Measurements from ENCODE around the gene RNF217.
A peak's percentile ranks its signal among the peaks of the same experiment; 100 is the strongest.
"Not testable (repeated sequence)": the region's sequence is repeated elsewhere in the genome, so short reads cannot be mapped to it uniquely, and the experiment has no call there.

The RNF217 gene

DNA sequence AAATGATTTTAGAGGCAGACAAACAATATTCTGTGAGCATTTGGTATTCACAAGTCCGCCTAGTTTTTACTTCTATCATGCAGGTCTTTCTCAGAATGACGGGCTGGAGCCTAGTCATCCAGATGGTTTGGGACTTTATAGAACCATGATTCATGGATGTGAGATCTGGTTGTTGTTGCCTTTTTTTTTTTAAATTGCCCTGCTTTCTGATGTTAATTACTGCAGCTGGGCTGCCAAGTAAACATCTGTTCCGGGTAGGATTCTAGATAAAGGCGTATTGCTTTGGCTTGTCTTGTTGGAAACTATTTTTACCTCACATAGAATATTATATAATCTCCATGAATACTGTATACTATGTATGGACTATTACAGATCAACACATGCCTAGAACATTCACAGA lies 58.1 kb downstream of the RNF217 start:
- DNase-seq: no peak

DNA sequence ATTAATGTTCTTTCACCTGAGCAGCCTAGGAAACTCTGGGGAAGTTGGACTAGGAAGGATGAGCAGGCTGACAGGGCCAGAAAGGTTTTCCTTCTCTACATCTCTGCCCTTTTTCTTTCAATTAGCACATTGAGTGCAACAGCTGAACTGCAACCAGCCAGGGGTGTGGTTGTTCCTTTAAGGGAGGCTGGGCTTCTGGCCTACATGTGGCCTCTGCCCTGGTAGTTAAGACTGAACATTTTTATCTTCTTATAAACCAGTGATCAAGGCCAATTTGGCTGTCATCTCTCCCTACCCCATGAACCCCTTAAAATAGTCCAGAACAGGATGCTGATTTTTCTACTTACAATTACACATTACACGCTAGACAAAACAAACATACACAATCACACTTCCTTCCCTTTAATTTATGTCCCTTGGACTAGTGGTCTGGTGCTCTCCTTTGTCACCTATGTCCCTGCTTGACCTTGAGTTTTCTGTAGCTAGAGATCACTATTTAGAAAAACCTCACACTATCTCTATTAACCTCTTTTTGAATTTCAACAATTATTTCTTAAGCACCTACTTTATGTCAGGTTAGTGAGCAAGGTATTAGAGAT lies 60.3 kb downstream of the RNF217 start:
- DNase-seq: no peak

DNA sequence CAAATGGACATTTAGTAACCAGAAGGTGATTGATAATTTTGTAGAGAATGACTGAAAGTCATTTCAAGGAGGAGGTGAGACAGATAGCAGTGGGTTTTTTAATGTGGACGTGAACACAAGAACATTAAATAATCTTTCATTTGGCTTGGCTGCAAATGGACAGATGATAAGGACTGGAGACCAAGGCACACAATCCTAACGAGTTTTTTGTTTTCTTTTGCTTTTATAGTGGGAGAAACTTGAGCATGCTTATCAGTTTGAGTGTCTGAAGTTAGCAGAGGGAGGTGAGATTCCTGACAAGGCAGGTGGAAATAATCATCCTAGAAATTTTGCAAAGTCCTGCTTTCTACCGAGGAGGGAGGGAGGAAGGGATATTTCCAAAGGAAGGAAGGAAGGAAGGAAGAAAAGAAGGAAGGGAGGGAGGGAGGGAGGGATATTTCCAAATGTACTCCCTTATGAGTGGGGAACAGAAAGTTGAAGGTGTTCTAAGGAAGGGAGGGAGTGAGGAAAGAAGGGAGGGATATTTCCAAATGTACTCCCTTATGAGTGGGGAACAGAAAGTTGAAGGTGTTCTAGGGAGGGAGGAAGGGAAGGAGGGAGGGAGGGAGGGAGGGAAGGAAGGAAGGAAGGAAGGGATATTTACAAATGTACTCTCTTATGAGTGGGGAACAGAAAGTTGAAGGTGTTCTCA lies 63.1 kb downstream of the RNF217 start:
- no peak for DNase-seq

DNA sequence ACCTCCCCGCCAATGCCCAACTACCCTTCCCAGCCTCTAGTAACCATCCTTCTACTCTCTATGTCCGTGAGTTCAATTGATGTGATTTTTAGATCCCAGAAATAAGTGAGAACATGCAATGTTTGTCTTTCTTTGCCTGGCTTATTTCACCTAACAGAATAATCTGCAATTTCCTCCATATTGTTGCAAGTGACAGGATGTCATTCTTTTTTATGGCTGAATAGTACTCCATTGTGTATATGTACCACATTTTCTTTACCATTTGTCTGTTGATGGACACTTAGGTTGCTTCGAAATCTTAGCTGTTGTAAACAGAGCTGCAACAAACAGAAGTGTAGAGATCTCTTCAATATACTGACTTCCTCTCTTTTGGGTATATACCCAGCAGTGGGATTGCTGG lies 65.0 kb downstream of the RNF217 start:
- no peak for DNase-seq

DNA sequence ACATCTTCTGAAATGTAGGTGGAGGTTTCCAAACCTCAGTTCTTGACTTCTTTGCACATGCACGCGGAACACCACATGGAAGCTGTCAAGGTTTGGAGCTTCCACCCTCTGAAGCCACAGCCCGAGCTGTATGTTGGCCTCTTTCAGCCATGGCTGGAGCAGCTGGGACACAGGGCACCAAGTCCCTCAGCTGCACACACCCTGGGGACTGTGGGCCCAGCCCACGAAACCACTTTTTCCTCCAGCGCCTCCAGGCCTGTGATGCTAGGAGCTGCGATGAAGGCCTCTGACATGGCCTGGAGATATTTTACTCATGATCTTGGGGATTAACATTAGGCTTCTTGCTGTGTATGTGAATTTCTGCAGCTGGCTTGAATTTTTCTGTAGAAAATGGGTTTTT lies 68.7 kb downstream of the RNF217 start:
- DNase-seq: no peak

DNA sequence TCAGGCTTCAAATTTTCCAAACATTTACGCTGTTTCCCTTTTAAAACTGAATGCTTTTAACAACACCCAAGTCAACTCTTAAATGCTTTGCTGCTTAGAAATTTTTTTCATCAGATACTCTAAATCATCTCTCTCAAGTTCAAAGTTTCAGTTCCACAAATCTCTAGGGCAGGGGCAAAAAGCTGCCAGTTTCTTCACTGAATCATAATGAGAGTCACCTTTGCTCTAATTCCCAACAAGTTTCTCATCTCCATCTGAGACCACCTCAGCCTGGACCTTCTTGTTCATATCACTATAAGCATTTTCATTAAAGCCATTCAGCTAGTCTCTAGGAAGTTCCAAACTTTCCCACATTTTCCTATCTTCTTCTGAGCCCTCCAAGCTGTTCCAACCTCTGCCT lies 69.1 kb downstream of the RNF217 start:
- no peak for DNase-seq

DNA sequence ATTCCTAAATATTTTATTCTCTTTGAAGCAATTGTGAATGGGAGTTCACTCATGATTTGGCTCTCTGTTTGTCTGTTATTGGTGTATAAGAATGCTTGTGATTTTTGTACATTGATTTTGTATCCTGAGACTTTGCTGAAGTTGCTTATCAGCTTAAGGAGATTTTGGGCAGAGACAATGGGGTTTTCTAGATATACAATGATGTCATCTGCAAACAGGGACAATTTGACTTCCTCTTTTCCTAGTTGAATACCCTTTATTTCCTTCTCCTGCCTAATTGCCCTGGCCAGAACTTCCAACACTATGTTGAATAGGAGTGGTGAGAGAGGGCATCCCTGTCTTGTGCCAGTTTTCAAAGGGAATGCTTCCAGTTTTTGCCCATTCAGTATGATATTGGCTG lies 72.7 kb downstream of the RNF217 start:
- DNase-seq: not testable (repeated sequence)

DNA sequence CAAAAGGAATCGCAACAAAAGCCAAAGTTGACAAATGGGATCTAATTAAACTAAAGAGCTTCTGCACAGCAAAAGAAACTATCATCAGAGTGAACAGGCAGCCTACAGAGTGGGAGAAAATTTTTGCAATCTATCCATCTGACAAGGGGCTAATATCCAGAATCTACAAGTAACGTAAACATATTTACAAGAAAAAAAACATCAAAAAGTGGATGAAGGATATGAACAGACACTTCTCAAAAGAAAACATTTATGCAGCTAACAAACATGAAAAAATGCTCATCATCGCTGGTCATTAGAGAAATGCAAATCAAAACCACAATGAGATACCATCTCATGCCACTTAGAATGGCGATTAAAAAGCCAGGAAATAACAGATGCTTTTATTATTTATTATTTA lies 74.2 kb downstream of the RNF217 start:
- not testable (repeated sequence) for DNase-seq

DNA sequence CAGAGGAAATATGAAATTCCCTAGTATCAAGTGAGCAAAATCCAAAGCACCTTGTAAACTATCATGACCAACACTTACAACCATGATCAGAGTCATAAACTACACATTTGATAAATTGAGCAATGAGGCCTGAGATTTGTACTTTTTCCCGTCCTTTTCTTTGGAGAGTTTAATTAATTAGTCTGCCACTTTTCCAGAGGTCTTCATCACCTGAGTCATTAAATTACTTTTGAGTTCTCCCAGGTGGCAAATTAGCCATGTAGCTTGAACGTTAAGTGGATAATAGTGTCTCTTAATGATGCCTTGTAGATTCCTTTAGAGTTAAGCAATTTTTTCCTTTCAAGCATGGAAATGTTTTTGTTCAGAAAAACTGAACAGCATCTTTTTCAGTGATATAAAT lies 75.6 kb downstream of the RNF217 start:
- DNase-seq: no peak

DNA sequence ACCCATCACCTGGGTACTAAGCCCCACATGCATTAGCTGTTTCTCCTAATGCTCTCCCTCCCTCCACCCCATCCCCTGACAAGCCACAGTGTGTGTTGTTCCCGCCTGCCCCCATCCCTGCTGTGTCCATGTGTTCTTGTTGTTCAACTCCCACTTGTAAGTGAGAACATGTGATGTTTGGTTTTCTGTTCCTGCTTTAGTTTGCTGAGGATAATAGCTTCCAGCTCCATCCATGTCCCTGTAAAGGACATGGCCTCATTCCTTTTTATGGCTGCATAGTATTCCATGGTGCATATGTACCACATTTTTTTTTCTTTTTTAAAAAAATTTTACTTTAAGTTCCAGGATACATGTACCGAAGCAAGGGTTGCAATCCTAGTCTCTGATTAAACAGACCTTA lies 76.7 kb downstream of the RNF217 start:
- no peak for DNase-seq

DNA sequence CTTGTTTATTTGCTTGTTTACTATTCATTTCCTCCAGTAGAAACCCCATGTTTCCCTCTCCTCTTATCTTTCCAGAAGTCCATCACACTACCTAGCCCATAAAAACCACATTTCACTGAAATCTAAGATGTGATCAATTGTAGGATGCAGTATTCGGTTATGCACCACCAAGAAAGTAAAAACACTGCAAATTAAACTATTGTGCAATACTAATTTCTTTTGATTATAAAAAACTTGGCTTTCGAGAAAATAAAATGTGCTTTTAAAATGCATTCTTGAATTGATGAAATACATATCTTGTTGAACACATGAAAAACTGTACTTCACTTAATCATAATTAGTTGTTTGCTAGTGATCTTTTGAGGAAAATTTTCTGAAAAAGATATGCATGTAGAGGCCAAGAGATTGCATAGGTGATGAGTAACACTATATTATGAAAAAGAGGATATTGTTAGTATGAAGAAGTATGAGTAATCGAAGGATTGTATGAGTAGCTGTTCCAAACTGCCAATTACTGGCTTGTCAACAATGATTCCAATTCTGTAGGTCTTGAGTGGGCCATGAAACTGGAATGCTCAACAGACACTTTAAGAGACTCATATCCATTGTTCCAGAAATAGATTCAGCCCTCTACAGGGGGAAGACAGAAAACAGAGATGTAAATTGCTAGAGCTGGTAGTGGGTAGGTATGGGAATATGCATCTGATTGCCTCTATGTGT lies 79.7 kb downstream of the RNF217 start:
- DNase-seq: peak in 1 of 2 experiments; percentile 5

DNA sequence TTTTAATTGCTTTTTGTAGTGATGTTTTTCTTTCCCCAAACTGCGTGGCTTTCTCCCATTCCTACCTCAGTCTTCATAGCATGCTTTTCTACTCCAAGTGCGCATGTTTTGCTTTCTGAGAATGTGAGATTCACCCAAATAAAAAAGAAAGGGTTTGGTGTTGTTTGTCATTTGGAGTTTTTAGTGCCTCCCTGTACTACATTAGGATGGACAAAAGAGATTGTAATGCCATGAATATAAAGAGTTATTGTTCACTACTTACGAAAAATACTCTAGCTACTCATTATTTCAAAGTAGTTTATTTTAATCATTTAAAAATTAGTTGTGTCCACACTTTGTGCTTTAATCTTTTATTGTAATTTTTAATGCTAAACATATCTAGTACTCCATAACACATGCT lies 81.8 kb downstream of the RNF217 start:
- no peak for DNase-seq

DNA sequence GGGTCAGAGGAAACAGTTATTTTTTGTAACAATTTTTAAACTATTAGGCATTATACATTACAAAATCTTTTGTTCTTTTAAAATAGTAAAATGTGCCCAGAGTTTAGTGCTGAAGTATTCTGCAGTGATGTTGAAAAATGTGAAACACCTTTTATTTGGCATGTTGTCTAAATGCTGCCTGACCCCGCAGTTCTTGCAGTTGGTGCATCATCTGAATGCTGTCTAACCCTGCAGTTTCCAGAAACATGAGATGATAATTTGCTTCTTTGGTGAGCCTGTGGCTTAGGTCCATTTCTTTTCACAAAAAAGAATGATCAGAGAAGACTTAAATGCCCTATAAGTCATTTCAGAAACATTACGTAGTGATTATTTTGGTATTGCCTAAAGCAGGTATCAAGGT lies 82.4 kb downstream of the RNF217 start:
- no peak for DNase-seq

DNA sequence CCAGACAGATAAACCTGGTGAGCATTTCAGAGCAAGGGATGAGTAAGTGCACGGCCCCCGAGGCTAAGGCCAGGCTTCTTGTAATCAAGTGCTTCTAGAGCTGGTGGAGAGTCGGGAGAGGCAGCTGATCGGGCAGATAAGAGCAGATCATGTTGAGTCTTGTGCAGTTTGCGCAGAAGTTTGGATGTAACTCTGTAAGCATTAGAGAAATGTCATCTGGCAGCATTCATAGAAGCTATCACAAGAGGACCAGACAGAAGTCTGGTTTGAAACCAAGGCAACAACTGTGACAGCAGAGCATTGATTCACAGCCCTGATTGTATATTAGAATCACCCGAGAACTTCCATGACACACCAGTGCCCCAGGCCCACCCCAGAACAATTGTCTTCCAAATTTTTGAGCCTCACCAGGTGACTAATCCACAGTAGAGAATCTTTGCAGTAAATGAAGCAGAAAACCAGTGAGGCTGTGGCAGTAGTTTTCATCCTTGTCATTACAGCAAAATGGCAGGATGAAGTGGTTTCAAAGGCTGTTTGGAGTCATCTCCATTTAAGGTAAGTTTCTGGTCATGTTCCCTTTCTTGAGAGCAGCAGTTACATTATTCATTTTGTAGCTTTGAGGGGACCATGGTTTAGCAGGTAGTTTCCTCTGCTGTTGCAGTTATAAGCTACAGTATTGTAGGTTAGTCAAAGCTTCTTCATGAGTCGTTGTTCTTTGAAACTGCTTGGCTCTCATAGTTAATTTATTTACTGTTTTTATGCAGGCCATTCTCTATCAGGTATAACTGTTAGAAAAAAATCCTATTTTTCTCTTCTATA lies 84.1 kb downstream of the RNF217 start:
- DNase-seq: no peak

DNA sequence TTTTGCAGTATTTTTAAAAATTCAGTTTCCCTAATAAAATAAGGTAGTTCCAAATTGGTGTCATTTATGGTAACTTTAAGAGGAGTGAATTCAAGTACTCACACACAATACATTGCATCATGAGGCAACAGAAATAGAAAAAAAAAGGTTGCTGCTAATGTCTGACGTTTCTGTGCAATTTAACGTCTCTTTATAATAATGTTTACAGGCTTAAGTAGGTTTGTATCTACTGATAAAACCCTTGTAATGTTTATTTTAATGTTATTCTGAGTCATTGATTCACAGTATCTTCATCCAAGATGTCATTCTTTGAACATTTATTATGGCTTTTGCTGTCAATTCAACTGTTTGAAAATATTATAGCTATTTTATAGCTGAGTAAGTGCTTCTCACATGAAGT lies 86.0 kb downstream of the RNF217 start:
- no peak for DNase-seq

DNA sequence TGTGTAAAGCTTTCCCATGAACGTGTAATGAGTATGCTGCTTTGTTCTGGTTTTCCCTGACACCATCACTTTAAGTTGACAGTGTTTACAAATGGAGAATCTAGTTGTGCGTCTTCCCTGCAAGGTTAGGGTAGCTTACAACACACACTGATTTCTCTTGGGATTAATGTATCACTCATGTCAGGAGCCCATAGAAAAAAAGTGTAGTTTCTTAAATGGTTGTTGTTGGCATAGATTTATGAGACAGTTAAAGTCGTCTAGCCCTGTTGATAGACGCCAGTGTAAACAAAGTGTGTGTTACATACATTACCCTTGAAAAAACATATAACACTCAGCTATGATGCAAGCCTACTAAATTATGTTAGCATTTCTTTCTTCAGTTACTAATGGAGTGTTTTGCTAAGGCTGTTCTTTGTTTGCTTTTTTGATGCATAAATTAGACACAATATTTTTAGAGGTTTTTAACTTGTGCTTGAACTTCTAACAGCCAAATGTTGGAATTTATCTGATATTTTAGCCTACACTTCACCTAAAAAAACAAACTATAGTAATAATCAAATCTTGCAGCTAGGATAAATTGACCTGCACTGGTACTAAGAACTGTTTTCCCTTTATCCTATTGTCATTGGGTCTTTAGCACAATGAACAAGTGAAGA lies 88.6 kb downstream of the RNF217 start:
- no peak for DNase-seq

DNA sequence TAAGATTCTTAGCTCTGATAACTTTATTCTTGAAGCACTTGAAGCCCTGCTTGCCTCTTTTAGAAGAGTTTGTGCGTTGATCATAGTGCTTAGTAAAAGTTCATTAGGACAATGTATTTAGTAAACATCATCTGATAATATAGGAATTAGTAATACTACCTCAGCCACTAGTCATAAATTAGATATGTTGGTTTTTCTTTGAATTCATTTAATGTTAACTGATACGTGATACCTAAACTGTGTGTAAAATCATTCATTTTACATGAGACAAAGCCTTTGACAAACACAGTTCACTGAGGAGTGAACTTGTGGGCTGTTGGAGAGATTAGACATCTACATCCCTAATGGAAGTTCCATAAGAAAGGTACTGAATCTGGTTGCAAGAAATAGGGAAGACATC lies 91.6 kb downstream of the RNF217 start:
- DNase-seq: no peak

DNA sequence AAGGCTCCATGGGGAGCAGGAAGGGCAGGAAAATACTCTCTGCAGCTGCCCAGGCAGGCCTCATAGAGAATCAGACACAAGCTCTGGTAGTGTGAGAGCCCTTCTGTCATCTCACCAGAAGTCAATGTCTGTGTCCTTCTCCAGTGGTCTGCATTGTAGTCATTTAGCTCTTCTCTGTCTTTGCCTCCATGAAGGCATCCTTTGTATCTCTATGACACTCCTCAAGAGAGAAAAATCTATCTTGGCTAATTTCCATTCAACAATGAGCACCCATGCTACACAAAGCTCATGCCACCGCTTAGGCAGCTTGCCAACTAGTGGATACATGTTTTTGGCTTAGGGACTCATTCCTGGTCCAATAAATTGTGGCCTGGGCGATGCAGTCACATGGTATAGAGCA lies 92.1 kb downstream of the RNF217 start:
- no peak for DNase-seq

DNA sequence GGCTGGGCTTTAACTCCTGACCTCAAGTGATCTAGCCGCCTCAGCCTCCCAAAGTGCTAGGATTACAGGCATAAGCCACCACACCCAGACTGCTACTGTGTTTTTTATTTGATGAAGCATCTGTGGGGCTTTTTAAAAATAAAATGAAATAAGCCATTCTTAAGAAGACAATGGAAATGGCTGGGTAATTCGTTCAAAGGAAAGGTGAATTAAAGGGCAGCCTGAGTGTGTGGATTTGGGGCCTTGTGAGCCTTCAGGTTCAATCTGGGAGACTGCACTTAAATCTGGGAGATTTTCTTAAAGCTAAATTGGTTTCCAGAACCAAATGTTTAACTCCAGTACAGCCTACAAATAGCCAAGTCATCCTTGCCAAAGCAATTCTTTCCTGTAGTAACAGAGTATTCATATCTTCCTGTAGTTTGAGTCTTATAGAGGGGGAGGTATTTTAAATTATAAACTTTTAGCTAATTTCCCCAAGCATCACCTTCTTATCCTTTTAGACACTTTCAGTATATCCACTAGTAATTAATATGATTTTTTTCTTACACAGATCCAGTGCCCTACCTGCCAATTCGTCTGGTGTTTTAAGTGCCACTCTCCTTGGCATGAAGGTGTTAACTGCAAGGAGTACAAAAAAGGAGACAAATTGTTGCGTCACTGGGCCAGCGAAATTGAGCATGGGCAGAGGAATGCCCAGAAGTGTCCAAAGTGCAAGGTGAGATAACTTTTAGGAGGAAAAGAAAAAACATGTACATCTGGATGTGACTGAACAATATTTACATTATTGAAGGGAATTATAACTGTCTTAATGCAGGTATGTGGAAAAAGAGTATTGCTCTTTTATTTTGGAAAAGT lies 95.4 kb downstream of the RNF217 start:
- no peak for DNase-seq

DNA sequence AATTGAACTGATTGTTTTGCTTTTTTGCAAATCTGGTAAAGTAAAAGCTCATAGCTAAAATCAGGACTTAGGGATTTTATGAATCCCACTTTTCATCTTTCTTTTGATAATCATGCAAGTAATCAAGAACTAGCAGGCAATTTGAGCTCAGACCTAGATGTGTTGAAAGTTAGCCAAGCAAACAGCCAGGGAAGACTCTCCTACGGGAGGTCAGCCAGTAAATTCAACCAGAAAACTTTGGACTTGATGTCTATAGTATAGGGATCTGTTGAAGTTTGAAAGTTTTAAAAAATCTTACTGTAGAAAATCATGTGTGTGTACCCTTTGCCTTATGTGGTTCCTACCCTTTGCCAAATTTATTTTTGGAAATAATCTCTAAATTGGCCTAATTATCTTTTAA lies 96.3 kb downstream of the RNF217 start:
- DNase-seq: no peak

DNA sequence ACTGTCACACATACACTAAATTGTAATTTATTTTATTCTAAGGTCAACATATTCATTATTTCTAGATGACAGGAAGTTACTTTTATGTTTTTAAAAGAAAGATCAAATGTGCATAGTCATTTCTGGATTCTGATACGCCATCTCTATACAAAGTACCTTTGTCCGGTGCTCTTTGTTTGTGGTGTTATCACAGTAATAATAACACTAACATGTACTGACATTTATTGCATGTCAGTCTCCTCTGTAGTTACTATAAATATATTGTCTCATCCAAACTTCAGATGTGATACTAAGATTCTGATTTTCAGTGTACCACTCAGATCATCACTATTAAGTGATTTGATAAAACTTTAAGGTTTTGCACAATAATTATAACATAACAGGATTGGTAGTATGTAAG lies 101.1 kb downstream of the RNF217 start:
- no peak for DNase-seq

DNA sequence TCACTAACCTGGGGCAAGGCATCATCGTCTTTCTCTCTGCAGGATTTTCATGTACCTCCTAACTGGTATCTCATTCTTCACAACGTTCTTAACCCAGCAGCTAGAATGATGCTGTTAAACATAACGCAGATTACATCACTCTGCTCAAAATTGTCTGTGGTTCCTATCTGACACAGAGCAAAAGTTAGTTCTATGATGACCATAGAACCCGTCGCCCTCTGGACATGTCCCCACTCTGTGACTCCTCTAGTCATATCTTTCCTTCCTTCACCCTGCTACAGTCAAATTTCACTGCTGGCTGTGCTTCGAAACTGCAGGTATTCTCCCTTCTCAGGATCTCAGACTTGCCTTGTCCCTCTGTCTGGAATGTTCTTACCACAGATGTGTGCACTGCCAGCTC lies 103.9 kb downstream of the RNF217 start:
- DNase-seq: no peak
